ENCODE results near the gene SCARB1. TPM values are rescaled to one million over a fixed set of nuclear protein-coding genes. Genes with fewer than 3 reads are reported as not detected.
A peak's percentile ranks its signal among the peaks of the same experiment; 100 is the strongest.

The SCARB1 gene
- total and polyA plus RNA-seq, 2 experiments from 2014 or later: 31.0 to 62.5 TPM

DNA sequence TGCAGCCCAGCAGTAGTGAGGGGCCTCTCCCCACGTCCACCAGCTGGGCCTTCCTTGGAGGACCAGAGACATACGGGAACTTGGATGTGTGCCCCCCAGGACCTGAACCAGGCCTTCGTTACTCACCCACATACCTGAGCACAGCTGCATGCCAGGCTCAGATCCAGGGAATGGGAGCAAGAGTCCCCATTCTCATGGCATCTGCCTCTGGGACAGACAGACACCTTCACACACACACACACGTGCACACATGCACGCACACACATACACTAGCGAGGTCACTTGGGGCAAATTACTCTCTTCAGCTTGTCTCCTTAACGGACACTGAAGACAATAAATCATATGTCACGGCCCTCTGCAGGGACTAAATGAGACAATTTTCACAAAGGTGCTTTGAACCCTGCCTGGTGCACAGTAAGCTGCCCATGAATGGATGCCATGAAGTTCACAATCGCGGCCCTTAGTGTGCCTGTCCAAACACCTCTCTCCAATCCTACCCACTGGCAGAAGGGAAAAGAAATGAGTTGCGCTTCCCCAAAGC is 5.7 kb downstream of the SCARB1 start (continued):
- TF ChIP-seq, protein P1, sequence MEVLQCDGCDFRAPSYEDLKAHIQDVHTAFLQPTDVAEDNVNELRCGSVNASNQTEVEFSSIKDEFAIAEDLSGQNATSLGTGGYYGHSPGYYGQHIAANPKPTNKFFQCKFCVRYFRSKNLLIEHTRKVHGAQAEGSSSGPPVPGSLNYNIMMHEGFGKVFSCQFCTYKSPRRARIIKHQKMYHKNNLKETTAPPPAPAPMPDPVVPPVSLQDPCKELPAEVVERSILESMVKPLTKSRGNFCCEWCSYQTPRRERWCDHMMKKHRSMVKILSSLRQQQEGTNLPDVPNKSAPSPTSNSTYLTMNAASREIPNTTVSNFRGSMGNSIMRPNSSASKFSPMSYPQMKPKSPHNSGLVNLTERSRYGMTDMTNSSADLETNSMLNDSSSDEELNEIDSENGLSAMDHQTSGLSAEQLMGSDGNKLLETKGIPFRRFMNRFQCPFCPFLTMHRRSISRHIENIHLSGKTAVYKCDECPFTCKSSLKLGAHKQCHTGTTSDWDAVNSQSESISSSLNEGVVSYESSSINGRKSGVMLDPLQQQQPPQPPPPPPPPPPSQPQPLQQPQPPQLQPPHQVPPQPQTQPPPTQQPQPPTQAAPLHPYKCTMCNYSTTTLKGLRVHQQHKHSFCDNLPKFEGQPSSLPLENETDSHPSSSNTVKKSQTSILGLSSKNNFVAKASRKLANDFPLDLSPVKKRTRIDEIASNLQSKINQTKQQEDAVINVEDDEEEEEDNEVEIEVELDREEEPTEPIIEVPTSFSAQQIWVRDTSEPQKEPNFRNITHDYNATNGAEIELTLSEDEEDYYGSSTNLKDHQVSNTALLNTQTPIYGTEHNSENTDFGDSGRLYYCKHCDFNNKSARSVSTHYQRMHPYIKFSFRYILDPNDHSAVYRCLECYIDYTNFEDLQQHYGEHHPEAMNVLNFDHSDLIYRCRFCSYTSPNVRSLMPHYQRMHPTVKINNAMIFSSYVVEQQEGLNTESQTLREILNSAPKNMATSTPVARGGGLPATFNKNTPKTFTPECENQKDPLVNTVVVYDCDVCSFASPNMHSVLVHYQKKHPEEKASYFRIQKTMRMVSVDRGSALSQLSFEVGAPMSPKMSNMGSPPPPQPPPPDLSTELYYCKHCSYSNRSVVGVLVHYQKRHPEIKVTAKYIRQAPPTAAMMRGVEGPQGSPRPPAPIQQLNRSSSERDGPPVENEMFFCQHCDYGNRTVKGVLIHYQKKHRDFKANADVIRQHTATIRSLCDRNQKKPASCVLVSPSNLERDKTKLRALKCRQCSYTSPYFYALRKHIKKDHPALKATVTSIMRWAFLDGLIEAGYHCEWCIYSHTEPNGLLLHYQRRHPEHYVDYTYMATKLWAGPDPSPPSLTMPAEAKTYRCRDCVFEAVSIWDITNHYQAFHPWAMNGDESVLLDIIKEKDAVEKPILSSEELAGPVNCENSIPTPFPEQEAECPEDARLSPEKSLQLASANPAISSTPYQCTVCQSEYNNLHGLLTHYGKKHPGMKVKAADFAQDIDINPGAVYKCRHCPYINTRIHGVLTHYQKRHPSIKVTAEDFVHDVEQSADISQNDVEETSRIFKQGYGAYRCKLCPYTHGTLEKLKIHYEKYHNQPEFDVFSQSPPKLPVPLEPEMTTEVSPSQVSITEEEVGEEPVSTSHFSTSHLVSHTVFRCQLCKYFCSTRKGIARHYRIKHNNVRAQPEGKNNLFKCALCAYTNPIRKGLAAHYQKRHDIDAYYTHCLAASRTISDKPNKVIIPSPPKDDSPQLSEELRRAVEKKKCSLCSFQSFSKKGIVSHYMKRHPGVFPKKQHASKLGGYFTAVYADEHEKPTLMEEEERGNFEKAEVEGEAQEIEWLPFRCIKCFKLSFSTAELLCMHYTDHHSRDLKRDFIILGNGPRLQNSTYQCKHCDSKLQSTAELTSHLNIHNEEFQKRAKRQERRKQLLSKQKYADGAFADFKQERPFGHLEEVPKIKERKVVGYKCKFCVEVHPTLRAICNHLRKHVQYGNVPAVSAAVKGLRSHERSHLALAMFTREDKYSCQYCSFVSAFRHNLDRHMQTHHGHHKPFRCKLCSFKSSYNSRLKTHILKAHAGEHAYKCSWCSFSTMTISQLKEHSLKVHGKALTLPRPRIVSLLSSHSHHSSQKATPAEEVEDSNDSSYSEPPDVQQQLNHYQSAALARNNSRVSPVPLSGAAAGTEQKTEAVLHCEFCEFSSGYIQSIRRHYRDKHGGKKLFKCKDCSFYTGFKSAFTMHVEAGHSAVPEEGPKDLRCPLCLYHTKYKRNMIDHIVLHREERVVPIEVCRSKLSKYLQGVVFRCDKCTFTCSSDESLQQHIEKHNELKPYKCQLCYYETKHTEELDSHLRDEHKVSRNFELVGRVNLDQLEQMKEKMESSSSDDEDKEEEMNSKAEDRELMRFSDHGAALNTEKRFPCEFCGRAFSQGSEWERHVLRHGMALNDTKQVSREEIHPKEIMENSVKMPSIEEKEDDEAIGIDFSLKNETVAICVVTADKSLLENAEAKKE (CRISPR knock-in tag; IDR thresholded peaks at IDR 0.05): no peak

DNA sequence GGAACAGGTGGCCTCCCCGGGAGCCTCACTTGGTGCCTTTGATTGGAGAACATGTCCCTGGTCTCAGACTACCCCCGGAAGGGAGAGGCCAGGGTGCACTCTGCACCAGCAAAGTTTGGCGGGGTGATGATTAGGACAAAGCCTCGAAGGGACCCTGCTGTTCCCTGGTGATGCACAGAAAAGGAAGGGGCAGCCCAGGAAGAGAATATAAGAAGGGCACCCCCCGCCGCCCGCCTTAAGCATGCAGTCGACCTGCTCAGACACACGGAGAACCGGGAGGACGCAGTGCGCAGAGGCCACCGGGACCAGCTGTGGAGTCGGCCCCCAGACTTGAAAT is 6.9 kb downstream of the SCARB1 start:
- no peak for ATAC-seq
- H3K4me1 ChIP-seq (ENCODE audit: insufficient read depth): peaks cover 17% of the 10 kb centered on the region; the same call in 1 of the 2 replicates
- no peak overlapping the region for H3K4me3 ChIP-seq
- no peaks in the 10 kb centered on the region for H3K27me3 ChIP-seq (ENCODE audit: insufficient read depth)
- H3F3A ChIP-seq (replicated peaks; ENCODE audit: low read depth): 0 out of 2 replicates have a peak, but pooled peaks cover 4% of the 10 kb centered on the region
- Mint-ChIP-seq H3K27me3 (ENCODE audit: insufficient read depth, low read depth, poor library complexity) (peaks cover 14% of the 10 kb centered on the region), H3K36me3 (ENCODE audit: low read depth) (peaks cover 6% of the 10 kb centered on the region; the same call in 1 of the 3 replicates), H3K9me3 (no peaks in the 10 kb centered on the region), H3K4me3 (no peak overlapping the region), H3K4me1 (peaks cover 29% of the 10 kb centered on the region), H3K27ac (no peak overlapping the region)
- DNase-seq (ENCODE audit: low spot score): no peak
- H3K36me3 ChIP-seq (ENCODE audit: insufficient read depth): 0 out of 2 replicates have a peak, but pooled peaks cover 5% of the 10 kb centered on the region
- H2AFZ ChIP-seq: no peak overlapping the region
- peaks cover 17% of the 10 kb centered on the region for H4K20me1 ChIP-seq (replicated peaks; ENCODE audit: insufficient read depth)
- peaks cover 76% of the 10 kb centered on the region for H3K79me2 ChIP-seq (replicated peaks; ENCODE audit: insufficient read depth)
- no peak overlapping the region for H3K4me2 ChIP-seq
- no peak overlapping the region for H3K27ac ChIP-seq (ENCODE audit: low read depth)
- TF ChIP-seq CREB1 (CRISPR knock-in tag; IDR thresholded peaks at IDR 0.05; ENCODE audit: low read depth): no peak
- TF ChIP-seq, protein P2, sequence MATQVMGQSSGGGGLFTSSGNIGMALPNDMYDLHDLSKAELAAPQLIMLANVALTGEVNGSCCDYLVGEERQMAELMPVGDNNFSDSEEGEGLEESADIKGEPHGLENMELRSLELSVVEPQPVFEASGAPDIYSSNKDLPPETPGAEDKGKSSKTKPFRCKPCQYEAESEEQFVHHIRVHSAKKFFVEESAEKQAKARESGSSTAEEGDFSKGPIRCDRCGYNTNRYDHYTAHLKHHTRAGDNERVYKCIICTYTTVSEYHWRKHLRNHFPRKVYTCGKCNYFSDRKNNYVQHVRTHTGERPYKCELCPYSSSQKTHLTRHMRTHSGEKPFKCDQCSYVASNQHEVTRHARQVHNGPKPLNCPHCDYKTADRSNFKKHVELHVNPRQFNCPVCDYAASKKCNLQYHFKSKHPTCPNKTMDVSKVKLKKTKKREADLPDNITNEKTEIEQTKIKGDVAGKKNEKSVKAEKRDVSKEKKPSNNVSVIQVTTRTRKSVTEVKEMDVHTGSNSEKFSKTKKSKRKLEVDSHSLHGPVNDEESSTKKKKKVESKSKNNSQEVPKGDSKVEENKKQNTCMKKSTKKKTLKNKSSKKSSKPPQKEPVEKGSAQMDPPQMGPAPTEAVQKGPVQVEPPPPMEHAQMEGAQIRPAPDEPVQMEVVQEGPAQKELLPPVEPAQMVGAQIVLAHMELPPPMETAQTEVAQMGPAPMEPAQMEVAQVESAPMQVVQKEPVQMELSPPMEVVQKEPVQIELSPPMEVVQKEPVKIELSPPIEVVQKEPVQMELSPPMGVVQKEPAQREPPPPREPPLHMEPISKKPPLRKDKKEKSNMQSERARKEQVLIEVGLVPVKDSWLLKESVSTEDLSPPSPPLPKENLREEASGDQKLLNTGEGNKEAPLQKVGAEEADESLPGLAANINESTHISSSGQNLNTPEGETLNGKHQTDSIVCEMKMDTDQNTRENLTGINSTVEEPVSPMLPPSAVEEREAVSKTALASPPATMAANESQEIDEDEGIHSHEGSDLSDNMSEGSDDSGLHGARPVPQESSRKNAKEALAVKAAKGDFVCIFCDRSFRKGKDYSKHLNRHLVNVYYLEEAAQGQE (IDR thresholded peaks at IDR 0.05; ENCODE audit: unreplicated experiment): no peak
- TF ChIP-seq NANOG (IDR thresholded peaks at IDR 0.05; ENCODE audit: borderline replicate concordance): no peak
- no peak for TF ChIP-seq STAT1 (IDR thresholded peaks at IDR 0.05; ENCODE audit: unreplicated experiment)
- no peak for TF ChIP-seq ZNF331 (CRISPR knock-in tag; IDR thresholded peaks at IDR 0.05; ENCODE audit: low read depth)
- no peak for TF ChIP-seq POLR2AphosphoS5 (IDR thresholded peaks at IDR 0.05; ENCODE audit: low read depth)
- TF ChIP-seq, protein P3, sequence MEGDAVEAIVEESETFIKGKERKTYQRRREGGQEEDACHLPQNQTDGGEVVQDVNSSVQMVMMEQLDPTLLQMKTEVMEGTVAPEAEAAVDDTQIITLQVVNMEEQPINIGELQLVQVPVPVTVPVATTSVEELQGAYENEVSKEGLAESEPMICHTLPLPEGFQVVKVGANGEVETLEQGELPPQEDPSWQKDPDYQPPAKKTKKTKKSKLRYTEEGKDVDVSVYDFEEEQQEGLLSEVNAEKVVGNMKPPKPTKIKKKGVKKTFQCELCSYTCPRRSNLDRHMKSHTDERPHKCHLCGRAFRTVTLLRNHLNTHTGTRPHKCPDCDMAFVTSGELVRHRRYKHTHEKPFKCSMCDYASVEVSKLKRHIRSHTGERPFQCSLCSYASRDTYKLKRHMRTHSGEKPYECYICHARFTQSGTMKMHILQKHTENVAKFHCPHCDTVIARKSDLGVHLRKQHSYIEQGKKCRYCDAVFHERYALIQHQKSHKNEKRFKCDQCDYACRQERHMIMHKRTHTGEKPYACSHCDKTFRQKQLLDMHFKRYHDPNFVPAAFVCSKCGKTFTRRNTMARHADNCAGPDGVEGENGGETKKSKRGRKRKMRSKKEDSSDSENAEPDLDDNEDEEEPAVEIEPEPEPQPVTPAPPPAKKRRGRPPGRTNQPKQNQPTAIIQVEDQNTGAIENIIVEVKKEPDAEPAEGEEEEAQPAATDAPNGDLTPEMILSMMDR (conservative IDR thresholded peaks at IDR 0.05; ENCODE audit: low read depth in 2 of 2): 0 out of 4 replicates have a peak, but pooled peaks of 1 of the 2 experiments have one; percentile 1
- H3K9me2 ChIP-seq (ENCODE audit: insufficient read depth): no peaks in the 10 kb centered on the region

All from GM23338 (cell line).